Adrenal gland (tissue), 12 donors: Measurements from ENCODE around the gene ATP9B. TPM values are rescaled to one million over a fixed set of nuclear protein-coding genes. Genes with fewer than 3 reads are reported as not detected.

Experiments used
- DNase-seq, 7 donors: peaks; one replicate each; pipeline ENCODE4 v3.0.0-alpha.2; 2019 to 2020
- H3K27ac ChIP-seq, 5 donors: fragments of 200-600 bp; sonication (generic) in 4 of 5; 1 replicate in 3 of 5; 2 replicates in 2 of 5; pipeline versions ENCODE4 v1.5.1 to v1.8.0; 2016 to 2020; ENCODE audit warnings: mild to moderate bottlenecking in 1 of 5
- H3K27me3 ChIP-seq: fragments of 200-600 bp; 2 replicates; pipeline ENCODE4 v1.8.0; 2021
- H3K36me3 ChIP-seq, 2 donors: fragments of 200-600 bp; replicated peaks in 1 of 2; 1 replicate in 1 of 2; 2 replicates in 1 of 2; pipeline versions ENCODE4 v1.5.1 to v1.8.0; 2018 to 2022
- H3K4me1 ChIP-seq, 2 donors: fragments of 200-600 bp; replicated peaks in 1 of 2; 1 replicate in 1 of 2; 2 replicates in 1 of 2; pipeline versions ENCODE4 v1.5.1 to v1.8.0; 2018 to 2021
- H3K4me3 ChIP-seq, 4 donors: fragments of 200-600 bp; sonication (generic) in 3 of 4; one replicate each; pipeline ENCODE4 v1.5.1; 2016 to 2018
- H3K9me3 ChIP-seq, 3 donors: fragments of 200-600 bp; sonication (generic) in 1 of 3; replicated peaks in 1 of 3; 1 replicate in 2 of 3; 2 replicates in 1 of 3; pipeline versions ENCODE4 v1.5.1 to v1.8.0; 2016 to 2021
- POLR2A ChIP-seq, 2 donors: fragments of 450-650 bp; IDR thresholded peaks; one replicate each; pipeline ENCODE4 v1.6.1; 2017; ENCODE audit warnings: antibody characterized with exemption in 2 of 2, mild to moderate bottlenecking in 2 of 2, moderate library complexity in 1 of 2
- WGBS, 4 donors: extraction: QIAGEN DNeasy Blood & Tissue Kit in 2 of 4; methylation state at CpG; one replicate each; pipeline versions ENCODE4 v1.1.5 to v1.1.7; 2013 to 2017; 5-methylcytosine and 5-hydroxymethylcytosine counted together
- intact Hi-C, 2 donors: fragments of 100-400 bp; cut with DNase I; formaldehyde crosslinking; loops; one replicate each; pipeline versions ENCODE4 v1.14.1 to v1.15.0; 2022 to 2023
- polyA plus RNA-seq, 3 donors: library from polyadenylated mRNA; stranded (reverse); fragments of 200-250 nt in 2 of 3; fragments of 350-450 nt in 1 of 3; fragmentation: Illumina TruSeq in 1 of 3; extraction: RNeasy Lipid Tissue Mini Kit (QIAGEN cat#74804) in 1 of 3; gene quantifications; one replicate each; pipeline ENCODE4 v1.2.3, GENCODE V29; 2013 to 2014
- total RNA-seq, 9 donors: library from RNA; depleted of rRNA in 4 of 9; stranded (reverse); fragments of >200 nt in 4 of 9; fragments of 120-200 nt in 1 of 9; fragmentation: NEBNext Ultra II Directional in 1 of 9; extraction: Animal tissue kit (Norgen Biotek cat#: 25700) in 1 of 9; gene quantifications; one replicate each; pipeline versions ENCODE4 v1.1.0 to v1.2.4, GENCODE V29; 2013 to 2023
- TF ChIP-seq, protein P1 (sequence below), 6 experiments: fragments of 450-650 bp in 4 of 6; fragments of 200-600 bp in 2 of 6; sonication (generic) in 1 of 6; IDR thresholded peaks; 1 replicate in 5 of 6; 2 replicates in 1 of 6; pipeline versions ENCODE4 v1.5.1 to v1.8.0; 2016 to 2021; ENCODE audit warnings: antibody characterized with exemption in 6 of 6, mild to moderate bottlenecking in 2 of 6, moderate library complexity in 1 of 6
- donor health status: healthy with polysubstance abuse.
- donor health status: Bipolar disorder and iron deficiency.
- donor health status: DM: yes; HTN: yes; CAD: no.
- donor health status: DM: no; HTN: no; CAD: no.
- donor health status: DM: no; HTN: no; CAD: no.
- donor health status: DM: yes; HTN: yes; CAD: no.

Gene ATP9B
- total and polyA plus RNA-seq, 12 donors = 16.3 to 36.0 (median 27.7) TPM

DNA sequence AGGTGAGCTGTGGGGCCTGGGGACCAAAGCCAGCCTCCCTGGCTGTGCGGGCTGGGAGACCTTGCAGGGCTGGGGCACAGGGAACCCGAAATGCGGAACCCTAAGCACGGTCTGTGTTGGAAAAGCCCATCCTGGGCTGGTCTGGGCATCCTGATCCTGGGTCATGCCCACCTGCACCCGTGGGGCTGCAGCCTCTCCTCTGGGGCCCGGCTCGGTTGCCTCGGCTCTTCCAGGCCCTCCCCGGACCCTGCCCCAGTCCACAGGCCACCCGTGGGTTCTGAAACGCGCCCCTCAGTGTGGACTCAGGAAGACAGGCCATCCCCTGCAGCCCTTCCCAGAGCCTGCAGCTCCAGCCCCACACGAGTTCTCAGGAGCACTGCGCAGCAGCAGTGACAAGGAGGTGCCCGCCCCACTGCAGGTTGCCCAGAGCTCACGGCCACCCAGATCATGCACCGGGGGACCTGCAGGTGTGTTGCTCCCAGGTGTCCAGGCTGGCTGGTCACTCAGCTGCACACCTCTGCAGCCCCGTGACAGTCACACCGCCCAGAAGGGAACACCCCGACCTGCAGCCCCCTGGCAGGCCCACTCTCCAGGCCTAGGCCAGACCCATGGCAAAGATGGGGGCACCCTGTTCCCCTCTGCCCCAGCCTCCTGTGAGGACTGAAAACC lies 314.3 kb downstream of the ATP9B start:
- intact Hi-C loops = loop anchor here (5.0 to 10.0 kb wide), 3 partner anchors 61 to 259 kb away; no protein-coding TSS in a partner anchor
- Histone ChIP-seq H3K9me3 (no peaks in the 10 kb centered on the region), H3K4me3 (no peak overlapping the region), H3K36me3 (no peaks in the 10 kb centered on the region), H3K27me3 (peaks cover 10% of the 10 kb centered on the region), H3K4me1 (no peaks in the 10 kb centered on the region), H3K27ac (no peak overlapping the region)
- WGBS, 4 donors = 75 to 80% (median 79%) methylated on average over 2 to 20 of the region's 20 CpGs
- peak in 2 of 7 donors; percentile 19 to 51 for DNase-seq
- no peak for TF ChIP-seq POLR2A (IDR thresholded peaks at IDR 0.05)
- TF ChIP-seq, protein P1, sequence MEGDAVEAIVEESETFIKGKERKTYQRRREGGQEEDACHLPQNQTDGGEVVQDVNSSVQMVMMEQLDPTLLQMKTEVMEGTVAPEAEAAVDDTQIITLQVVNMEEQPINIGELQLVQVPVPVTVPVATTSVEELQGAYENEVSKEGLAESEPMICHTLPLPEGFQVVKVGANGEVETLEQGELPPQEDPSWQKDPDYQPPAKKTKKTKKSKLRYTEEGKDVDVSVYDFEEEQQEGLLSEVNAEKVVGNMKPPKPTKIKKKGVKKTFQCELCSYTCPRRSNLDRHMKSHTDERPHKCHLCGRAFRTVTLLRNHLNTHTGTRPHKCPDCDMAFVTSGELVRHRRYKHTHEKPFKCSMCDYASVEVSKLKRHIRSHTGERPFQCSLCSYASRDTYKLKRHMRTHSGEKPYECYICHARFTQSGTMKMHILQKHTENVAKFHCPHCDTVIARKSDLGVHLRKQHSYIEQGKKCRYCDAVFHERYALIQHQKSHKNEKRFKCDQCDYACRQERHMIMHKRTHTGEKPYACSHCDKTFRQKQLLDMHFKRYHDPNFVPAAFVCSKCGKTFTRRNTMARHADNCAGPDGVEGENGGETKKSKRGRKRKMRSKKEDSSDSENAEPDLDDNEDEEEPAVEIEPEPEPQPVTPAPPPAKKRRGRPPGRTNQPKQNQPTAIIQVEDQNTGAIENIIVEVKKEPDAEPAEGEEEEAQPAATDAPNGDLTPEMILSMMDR (IDR thresholded peaks at IDR 0.05) = no peak

DNA sequence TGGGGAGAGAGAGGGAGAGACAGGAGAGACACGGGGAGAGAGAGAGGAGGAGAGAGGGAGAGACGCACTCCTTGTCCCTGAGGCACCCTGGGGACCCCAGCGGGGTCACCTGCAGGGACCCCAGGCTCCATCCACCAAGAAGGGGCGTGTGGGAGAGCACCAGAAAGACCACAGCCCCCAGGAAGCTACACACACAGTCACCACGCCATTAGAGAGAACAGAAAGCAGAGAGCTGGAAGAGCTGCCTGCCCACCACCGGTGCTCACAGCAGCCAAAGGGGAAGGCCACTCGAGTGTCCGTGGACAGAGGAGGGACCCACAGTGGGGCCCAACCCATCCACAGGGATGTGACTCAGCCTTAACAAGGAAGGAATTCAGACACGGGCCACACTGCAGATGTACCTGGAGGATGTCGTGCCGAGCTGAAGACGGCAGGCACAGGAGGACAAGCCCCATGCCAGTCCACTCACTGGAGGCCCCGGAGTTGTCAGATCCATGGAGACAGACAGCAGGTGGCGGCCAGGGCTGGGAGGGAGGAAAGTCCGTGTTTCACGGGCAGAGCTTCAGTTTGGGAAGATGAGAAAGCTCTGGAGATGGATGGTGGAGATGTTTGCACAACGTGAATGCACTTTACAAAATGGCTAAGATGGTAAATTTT lies 315.1 kb downstream of the ATP9B start:
- H3K4me1 ChIP-seq = no peaks in the 10 kb centered on the region
- intact Hi-C loops = loop anchor here (5.0 to 10.0 kb wide), 3 partner anchors 61 to 258 kb away; no protein-coding TSS in a partner anchor
- TF ChIP-seq POLR2A (IDR thresholded peaks at IDR 0.05) = no peak
- TF ChIP-seq, protein P1 (IDR thresholded peaks at IDR 0.05) = no peak
- DNase-seq = peak in 2 of 7 donors; percentile 21 to 48
- H3K9me3 ChIP-seq = no peaks in the 10 kb centered on the region
- no peaks in the 10 kb centered on the region for H3K36me3 ChIP-seq
- H3K27ac ChIP-seq = no peak overlapping the region
- WGBS, 4 donors = 32 to 40% (median 39%) methylated on average over 13 to 17 of the region's 17 CpGs
- peaks cover 16% of the 10 kb centered on the region for H3K27me3 ChIP-seq
- no peak overlapping the region for H3K4me3 ChIP-seq

DNA sequence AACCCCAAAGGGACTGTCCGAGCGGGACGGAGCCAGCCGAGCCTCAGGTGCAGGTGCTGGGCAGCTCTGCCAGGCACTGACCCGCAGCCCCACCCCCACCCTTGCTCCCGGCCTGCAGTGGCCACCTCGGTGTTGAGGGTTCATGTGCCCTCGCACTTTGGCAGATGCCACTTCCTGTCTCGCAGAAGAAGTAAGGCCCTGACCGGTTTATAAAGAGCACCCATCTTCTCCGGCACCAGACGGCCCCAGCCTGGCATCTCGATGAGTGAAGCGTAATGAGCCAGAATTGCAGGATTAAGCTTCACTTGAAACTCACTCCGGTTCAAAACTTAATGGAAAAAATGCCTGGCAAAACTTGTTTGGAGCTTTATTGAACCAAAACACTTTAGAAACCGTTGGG lies 315.6 kb downstream of the ATP9B start:
- no peak overlapping the region for H3K4me3 ChIP-seq
- H3K27ac ChIP-seq = no peak overlapping the region
- no peak for TF ChIP-seq POLR2A (IDR thresholded peaks at IDR 0.05)
- TF ChIP-seq, protein P1 (IDR thresholded peaks at IDR 0.05) = no peak
- H3K27me3 ChIP-seq = peaks cover 16% of the 10 kb centered on the region
- intact Hi-C loops = loop anchor here (5.0 to 10.0 kb wide), 3 partner anchors 60 to 257 kb away; no protein-coding TSS in a partner anchor
- H3K36me3 ChIP-seq = no peaks in the 10 kb centered on the region
- H3K9me3 ChIP-seq = no peaks in the 10 kb centered on the region
- 66 to 78% (median 72%) methylated on average over 8 to 16 of the region's 16 CpGs for WGBS, 4 donors
- DNase-seq = no peak
- no peaks in the 10 kb centered on the region for H3K4me1 ChIP-seq

DNA sequence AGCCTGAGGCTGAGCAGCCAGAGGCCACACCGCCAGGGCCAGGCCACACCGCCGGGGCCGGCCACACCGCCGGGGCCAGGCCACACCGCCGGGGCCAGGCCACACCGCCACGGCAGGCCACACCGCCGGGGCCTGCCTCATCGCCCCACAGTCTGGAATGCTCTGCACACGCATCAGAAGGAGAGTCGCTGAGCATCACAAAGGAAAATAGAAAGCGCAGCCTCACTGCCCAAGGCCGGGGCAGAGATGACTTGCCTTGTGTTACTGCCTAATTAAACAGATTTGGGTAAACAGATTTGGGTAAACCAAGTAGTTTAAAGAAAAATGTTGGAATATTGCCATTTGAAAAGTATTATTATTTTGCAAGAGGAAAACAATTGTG lies 316.1 kb downstream of the ATP9B start:
- Histone ChIP-seq H3K36me3 (no peaks in the 10 kb centered on the region), H3K9me3 (no peaks in the 10 kb centered on the region), H3K27me3 (peaks cover 16% of the 10 kb centered on the region), H3K4me1 (no peaks in the 10 kb centered on the region), H3K4me3 (no peak overlapping the region), H3K27ac (no peak overlapping the region)
- peak in 1 of 7 donors; percentile 39 for DNase-seq
- TF ChIP-seq POLR2A (IDR thresholded peaks at IDR 0.05) = no peak
- TF ChIP-seq, protein P1 (IDR thresholded peaks at IDR 0.05) = no peak
- WGBS, 4 donors = 69 to 89% (median 78%) methylated on average over 5 to 17 of the region's 17 CpGs
- intact Hi-C loops = loop anchor here in 1 of 2 donors (10.0 kb wide), 1 partner anchor 59 kb away; no protein-coding TSS in a partner anchor
